Stimulated activated CD8-positive, alpha-beta memory T cell treated with anti-CD3 and anti-CD28 coated beads, Interleukin-15, amount 100 ng/mL, for 1 hour (primary cell): ENCODE measurements around the gene ITGA6.

Experiments
- DNase-seq: peaks from one replicate; pipeline ENCODE4 v3.0.0-alpha.2; 2020; ENCODE audit warnings: low read depth

The ITGA6 gene

DNA sequence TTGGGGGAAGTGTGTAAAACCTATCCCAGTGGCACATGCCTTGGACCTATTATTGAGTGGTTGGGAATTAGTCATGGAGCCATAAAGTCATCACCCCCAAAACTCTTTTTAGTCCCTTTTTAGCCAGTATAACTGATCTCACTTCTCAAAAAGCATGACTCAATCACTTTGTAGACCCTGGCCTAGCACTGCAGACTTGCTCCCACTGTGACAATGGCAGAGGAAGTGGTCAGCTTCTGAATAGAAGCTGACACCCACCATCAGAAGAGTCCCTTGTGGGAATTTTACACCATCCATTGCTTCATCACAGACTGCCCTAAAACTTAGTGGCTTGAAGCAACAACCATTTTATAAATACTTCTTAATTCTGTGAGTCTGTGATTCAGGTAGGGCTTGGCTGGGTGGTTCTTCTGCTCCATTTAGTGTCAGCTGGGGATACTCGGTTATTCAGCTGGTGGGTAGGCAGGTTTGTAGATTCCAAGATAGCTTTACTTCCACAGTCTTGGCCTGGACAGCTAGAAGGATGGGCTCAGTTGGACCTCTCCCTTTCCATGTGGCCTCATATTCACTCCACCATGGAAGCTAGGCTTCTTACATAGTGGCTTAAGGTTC is 10.8 kb upstream of the ITGA6 start:
- DNase-seq = no peak

DNA sequence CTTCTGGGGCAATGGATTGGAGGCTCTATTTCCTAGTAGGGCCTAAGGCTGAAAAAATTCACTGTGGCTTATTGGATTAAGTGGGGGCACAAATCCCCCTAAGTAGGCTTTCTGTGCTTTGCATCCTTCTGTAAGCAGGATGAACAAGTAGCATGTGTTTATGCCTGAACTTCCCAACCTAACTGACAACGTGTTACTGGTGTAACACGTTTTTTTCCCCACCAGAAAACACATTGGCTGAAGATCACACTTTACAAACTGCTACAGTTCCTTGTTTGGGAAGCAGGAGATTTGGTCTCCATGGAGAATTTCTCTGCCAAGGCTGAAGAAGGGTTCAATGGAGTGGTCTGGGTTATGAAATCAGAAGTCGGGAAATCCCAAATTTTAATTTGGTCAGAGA is 7.2 kb upstream of the ITGA6 start:
- no peak for DNase-seq

DNA sequence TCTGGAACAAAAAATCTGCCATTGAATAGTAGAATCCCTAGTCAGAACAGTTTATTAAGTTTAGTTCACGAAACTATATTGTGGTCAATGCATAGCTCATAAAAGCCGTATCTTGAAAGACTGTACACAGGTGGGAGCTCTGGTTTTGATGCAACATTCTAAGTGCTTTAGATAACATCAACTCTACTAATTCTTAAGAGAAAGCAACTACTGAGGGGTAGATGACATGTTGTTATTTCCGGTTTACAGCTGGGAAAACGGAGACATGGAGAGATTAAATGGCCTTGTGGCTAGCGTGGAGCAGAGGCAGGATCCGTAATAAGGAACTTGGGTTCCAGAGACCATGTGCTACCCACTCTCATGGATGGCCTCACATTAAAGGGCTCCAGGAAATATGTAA is 4.2 kb upstream of the ITGA6 start:
- DNase-seq = no peak

DNA sequence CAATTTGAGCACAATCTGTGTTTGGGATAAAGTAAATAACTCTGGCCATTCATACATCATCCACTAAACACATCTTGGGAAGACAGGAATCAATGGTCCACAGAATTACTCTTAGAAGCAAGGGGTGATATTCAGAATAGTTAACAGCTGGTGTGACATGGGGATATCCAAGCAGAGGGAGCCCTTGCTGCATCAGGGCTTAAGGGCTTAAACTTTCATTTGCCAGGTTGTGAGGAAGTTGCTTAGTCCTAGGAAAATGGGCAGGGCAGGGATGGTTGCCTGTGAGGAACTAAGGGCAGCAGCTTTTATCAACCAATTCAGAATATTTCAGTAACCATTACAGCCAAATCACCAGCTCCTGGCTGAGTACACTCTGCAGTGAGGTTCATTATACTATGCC is 2.0 kb upstream of the ITGA6 start:
- DNase-seq = no peak

DNA sequence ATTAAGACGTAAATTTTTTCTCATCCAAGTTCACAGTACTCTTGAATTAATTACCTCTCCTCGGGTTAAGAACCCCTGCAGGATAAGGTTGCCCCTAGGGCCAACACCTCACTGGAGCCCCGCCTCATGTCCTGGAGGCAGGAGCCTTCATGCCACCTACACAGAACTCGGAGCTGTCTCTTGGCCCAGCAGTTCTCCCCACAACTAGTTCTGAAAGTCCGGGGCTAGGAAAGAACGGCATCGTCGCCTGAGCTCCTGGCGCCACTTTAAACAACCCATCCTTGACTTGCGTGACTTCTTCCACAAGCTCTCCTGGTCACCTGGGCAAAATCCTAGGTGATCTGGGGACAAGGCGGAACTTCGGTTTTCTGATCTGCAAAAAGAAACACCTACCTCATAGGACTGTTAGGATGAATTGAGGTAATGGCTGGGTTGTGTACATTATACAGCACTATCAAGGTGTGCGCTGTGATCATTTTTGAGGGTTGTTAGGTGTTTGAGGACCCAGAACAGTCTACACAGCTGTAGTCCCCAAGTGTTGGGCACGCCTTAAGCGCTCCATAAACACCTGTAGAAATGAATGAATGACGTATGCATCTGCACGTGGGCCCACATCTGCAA is 641 bp upstream of the ITGA6 start:
- DNase-seq = no peak

DNA sequence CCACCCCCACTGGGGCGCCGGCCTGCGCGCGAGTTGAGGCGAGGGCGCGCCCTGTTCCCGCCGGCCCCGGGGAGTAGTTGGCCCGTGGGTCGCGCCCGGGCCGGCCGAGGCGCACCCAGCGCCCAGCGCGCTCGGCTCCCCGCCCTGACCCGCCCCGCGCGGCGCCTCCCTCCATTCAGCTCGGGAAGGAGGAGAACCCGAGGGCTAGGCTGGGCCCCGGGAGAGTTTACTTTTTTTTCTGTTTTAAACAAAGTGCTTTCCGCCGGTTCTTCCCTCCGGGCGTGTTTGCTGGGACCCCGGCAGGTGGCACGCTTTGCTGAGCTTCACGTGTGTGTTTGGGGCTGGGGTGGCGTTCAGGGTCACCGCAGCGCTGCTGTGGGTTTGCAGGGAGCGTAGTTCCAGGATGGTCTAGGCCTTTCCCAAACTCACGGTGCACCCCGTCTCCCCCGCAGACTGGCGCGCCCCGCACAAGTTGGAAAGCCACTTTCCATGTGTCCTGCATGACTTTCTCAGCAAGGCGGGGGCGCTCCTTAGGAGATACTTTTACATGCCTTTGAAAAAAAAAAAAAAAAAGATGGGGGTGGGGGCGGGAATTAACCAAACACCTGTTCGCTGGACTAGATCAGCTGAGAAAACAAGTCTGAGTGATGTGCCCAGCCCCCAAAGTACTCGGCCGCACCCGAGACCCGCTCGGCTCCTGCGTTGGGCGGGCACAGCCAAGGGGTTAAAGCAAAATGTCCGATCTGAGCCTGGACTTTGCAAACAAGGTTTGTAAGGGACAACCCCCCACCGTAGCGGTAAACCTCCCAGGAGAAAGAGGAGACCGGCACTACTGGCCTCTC is 825 bp downstream of the ITGA6 start:
- DNase-seq = peak; percentile 39

DNA sequence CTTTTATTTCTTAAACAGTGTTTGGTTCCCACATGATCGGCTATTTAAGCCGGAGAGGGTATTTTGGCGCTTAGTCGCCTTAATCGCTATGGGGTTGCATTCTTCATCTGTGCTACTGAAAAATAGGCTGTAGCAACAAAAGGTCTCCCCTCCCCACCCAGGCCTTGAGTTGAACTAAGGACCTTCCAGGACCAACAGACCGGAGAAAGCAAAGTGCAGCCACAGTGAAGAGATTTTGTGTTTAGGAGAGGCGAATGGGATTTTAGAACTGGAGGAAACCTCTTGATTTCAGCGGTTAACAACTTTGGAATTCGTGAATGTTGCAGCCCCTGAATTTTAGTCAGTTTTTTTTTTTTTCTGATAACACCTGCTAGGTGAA is 1.4 kb downstream of the ITGA6 start:
- DNase-seq = no peak

DNA sequence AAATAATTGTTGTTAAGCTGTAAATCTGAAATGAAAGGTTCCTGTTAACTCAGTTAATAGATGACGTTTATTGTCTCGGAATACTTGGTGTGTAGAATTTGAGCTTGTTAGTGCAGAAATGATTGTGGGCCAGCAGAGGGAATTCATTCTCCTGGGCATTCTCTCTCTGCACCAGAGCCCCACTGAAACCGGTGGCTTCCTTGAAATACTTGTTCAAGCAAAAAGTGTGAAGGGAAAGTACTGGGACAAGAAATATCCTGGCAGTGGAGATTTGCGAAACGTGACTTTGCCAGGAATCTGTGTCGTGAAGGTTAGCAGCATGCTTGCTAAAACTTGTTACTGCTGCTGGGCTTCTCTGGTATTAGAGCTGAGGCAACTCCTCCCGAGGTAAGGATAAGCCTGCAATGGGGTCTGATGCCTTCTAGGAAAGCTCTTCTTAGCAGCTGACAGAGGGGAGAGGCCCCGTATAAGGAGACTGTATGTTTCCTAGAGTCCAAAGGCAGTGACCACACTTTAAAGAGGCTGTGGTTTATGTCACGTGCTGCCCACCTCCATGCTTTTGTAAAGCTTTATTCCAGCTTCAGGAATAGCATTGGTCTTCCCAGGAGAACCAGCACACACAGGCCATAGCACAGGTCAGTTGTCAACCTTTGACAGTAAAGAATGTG is 2.0 kb downstream of the ITGA6 start:
- no peak for DNase-seq

DNA sequence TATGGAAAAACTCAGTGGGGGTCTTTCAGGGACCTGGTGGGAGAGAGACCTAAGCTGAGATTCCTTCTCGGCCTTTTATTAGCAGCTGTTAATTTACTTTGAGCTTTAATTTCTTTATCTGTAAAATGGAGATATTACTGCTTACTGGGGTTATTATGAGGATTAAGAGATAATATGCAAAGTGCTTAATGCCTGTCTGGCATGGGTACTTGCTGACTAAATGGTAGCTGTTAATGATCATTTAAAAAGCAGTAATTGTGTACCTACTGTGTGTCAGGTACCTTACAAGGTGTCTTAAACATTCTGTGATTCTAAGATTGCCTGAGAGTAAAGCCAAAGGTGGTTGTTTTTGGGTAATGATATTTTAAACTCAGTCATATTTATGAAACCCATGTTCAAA is 2.6 kb downstream of the ITGA6 start:
- DNase-seq = no peak

DNA sequence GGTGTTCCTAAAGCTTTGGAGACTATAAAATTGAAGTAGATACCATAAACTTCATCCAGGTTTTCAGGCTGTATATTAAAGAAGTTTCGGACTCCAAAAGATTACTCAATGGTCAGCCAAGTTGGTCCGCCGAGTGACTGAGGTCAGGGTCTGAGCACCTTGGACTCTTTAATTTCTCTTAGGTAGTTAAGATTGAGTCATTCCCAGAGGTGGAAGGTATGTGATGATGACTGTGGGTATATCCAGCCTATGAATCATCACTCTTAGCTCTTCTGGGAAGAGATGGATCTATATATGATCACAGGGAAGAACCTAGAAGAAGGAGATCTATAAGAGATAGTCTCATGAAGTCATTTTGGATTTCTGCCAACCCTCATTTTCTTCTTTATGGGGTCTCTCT is 3.3 kb downstream of the ITGA6 start:
- no peak for DNase-seq

DNA sequence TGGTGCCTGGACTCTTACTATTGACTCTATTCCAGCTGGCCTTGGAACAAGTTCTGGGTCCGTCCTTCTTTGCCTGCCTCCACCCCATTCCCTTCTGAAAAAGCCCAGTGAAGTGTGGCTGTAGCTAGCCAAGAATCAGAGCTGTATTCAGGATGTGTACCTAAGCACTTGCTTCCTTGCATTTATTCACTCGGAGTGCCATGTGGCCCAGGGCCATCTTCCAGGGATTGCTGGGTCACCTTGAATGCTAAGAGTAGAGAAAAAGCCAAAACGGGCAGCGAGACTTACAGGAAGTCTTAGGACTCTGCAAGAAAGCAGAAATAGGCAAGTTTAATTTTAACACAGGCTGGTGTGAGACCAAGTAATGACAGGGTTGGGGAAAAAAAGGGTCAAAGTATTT is 4.1 kb downstream of the ITGA6 start:
- no peak for DNase-seq

DNA sequence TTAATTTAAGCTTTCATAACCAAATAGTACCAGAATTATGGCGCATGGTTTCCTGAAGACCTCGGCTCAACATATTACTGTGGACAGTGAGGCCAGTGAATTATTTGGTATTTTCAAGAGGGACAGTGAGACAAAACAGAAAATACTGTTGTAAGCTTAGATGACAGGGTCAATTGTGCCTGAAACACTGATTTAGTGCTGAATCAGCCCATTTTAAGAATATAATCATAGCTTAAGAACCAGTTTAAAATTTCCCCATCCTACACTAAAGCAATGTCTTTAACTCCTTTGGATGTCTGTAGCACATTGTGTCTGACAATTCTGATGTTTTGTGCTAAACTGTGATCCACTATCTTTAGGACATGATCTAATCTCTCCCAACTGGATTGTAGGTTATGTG is 4.6 kb downstream of the ITGA6 start:
- DNase-seq = no peak

DNA sequence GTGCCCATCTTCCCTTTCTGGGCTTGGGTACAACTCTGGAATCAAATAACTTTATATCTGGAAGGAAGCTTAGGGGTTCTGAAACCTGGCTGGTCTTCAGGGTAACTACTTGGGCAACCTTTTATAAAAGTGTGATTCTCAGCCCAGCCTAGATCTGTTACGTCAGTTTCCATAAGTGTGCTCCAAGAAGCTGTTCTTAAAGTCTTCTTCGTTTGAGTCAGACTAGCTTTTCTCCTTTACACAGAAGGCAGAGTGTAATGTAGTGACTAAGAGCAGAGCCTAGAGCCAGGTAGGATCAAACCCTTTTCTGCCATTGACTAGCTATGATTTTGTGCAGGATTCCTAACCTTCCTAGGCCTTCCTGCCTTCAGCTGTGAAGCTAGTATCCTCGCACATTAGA is 5.8 kb downstream of the ITGA6 start:
- DNase-seq = no peak

DNA sequence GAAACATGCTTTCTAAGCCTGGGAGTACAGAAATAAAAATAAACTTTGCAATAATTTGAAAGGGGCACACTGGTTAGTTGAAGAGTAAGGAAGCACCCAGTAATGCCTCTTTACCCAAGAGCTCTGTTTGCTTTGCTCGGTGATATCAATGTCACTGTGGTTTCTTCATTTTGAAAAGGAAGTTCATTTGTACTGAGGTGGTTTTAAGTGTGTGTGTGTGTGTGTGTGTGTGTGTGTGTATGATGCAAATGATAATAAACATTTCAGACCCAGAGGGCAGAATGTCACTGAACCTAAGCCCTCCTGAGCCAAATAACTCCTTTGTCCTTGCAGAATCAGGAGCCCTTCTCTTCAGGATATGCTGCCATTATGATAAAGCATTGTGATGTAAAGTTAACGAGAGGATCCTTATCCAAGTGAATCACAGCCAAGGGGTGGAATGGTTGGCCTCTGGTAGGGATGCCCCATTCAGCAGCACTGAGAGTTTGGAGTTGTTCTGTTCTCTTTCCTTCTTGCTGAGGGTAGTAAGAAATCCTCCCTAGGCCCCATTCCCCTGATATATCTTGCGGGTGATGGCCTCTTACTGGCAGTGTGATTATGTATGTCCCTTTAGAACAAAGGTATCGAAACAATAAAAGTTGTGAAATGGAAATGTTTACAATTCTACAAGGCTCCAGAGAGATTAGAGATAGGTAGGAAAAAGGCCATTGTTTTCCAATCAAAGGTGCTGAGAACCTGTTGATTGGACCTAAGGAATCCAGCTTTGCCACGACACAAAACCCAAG is 7.6 kb downstream of the ITGA6 start:
- DNase-seq = no peak

DNA sequence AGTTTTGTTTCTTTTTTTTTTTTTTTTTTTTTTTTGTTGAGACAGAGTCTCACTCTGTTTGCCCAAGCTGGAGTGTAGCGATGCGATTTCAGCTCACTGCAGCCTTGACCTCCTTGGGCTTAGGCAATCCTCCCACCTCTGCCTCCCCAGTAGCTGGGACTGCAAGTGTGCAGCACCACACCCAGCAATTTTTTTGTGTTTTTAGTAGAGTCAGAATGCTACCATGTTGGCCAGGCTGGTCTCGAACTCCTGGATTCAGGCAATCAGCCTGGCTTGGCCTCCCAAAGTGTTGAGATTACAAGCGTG is 8.2 kb downstream of the ITGA6 start:
- no peak for DNase-seq

DNA sequence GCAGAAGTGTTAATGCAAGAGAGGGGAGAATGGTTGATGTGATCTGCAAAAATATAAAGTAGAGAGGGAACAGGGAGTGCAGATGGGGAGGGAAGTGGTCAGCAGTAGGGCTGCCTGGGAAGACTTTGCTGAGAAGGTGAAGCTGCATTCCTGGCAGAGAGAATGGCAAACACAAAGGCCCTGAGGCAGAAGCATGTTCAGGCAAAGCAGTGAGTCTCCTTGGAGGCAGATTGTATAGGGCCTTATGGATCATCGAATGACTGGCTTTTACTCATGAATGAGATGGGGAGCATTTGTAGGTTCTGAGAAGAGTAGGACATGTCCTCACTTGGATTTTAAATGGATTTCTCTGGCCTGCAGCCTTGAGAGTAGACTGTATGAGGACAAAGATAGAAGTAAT is 9.5 kb downstream of the ITGA6 start:
- no peak for DNase-seq

DNA sequence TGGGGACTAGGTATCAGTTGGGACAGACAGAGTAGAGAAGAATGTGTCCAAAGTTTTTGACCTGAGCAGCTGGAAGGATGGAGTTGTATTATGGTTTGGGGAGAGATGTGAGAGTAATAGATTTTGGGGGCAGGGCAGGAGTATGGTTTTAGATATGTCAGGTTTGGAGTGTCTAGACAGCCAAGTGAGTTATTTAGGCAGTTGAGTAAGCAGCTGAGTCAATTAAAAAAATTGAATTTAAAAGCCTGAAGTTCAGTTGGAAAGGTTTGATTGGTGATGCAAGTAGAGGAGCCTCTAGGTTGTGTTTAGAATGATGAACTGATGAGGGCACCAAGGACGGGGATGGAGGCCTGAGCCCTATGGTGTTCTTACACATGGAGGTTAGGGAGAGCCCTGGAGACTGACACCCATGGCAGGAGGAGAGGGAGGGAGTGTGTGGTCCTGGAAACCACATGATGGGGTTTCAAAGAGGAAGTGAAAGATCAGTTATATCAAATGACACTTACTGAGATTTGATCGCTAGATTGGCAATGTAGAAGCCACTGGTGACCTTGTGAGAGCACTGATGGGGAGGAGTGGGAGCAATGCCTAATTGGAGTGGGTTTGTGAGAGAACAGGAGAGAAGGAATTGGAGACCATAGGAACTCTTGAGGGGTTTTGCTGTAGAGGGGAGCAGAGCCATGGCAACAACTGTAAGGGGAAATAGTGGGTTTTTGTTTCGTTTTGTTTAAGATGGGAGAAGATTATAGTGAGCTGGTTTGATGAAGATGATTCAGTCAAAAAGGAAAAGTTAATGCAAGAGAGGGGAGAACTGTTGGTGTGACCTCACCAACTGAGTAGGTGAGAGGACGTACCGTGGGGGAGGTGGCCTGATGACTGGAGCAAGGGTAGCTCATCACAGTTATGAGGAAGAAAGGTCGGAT is 10.3 kb downstream of the ITGA6 start:
- DNase-seq = no peak

DNA sequence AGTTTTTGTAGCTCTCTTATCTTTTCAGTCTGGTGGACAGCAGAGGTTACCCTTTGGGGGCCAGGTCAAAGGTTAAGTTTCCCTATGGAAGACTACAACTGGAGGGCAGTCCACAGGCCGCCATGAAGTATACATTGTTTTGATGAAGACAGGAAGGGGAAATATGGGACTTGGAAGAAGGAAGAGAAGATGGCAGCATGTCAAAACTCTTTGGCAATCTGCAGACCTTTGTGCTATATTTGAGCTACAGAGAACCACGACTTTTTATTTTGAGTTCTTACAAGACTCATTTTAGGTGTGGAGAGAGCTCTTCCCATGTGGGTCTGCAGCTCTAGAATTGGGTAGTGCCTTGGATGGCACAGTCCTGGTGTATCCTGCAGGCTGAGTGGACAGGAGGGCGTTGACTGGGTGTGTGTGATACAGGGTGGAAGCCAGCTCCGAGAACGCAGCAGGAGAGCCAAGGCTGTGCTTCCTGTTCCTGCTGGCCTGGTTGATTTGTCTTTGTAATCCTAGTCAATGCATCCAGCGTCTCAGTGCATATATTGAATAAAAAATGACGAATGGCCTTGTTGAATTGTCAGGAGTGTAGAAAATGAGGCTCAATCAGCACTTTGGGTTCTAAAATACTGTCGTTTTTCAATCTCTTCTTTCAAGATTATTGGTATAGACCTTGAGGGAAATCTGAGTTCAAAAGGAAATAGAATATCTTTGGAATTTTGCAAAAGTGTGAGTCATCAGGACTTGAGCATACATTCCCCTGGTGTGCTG is 11.5 kb downstream of the ITGA6 start:
- DNase-seq = no peak

DNA sequence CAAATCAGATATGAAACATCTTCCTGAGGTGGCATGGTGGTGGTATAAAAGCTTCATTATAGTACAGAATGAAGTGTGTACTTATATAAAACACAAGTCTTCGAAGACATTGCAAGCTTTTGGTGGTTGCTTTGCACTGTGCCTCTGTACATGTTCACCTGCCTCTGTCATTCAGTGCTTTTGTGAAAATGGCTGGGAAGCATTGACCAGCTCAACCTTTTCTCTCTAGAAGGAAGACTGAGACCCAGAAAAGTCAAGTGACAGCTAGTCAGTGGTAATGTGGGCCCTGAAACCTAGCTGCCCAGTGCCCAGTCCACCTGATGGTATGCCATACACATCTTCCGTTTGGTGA is 12.1 kb downstream of the ITGA6 start:
- DNase-seq = no peak

DNA sequence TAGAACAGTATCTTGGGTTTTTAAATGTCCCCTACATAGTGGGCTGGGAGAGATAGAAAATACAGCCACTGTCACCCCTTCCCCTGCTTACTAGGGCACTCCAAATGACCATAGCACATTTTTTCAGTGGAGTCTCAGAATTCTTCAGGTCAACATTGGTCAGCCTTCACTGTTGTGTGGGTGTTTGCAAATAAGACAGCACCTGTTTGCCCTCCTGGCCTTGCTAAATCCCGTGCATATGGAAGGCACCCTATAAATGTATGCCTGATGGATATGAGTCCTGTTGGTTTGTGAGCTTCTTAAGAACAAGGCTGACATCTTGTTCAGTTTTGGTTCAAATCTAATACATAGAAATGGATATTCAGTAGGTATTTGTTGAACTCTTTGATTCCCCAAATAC is 12.5 kb downstream of the ITGA6 start:
- DNase-seq = no peak

DNA sequence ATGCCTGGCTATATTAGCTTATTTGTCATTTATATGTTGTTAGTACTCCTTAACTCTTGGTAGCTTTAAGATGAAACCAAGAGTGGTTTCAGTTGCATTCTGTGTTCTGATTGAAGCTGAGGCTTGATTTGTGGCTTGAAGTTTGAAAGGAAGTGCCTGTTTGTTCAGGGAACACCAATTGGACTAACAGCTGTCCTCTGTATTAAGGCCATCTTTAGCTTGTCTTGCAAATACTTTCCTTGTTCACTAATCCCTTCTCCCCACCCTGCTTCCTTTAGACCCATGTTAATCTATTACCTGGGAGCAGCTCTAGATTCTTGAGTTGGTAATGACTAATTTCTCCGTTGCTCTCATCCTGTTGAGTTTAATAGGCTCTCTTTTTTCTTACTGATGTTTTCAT is 13.4 kb downstream of the ITGA6 start:
- DNase-seq = no peak
